MM.1S (cell line): ENCODE results near the gene MAGI2.

Source experiments
- CTCF ChIP-seq: fragments of 300-600 bp; sonication (generic); IDR thresholded peaks from 2 replicates; pipeline ENCODE4 v1.5.1; 2016; ENCODE audit warnings: antibody characterized with exemption, low read length, mixed read lengths
- EZH2 ChIP-seq: fragments of 300-600 bp; sonication (generic); optimal IDR thresholded peaks from 2 replicates; pipeline ENCODE3; 2017; ENCODE audit warnings: low read depth, mild to moderate bottlenecking, antibody characterized with exemption, low read length, mixed read lengths

DNA sequence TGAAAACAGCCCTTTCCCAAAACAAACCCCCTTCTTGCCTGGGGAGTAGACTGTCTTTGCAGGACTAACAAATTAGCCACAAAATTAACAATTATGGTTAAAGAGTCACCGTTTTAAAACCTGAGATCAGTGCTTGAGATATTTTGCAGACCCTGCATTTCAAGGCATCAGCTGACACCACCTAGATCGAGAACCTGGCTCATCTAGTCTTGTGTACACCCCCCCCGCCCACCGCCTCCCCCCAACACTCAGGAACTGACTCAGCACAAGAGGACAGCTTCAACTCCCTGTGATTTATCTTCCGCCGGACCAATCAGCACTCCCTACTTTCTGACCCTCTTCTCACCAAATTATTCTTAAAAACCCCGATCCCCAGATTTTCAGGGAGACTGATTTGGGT, 917.8 kb downstream of the MAGI2 start:
- TF ChIP-seq CTCF: no peak
- no peak for TF ChIP-seq EZH2
